GM21515 (cell line): ENCODE data around the gene SLC44A3.
A peak's percentile ranks its signal among the peaks of the same experiment; 100 is the strongest.

Source experiments
- ATAC-seq: cut with Tn5 transposase; IDR thresholded peaks from one replicate; pipeline ENCODE4 v1.9.1; 2021; ENCODE audit not compliant: unreplicated experiment

Gene SLC44A3, protein sequence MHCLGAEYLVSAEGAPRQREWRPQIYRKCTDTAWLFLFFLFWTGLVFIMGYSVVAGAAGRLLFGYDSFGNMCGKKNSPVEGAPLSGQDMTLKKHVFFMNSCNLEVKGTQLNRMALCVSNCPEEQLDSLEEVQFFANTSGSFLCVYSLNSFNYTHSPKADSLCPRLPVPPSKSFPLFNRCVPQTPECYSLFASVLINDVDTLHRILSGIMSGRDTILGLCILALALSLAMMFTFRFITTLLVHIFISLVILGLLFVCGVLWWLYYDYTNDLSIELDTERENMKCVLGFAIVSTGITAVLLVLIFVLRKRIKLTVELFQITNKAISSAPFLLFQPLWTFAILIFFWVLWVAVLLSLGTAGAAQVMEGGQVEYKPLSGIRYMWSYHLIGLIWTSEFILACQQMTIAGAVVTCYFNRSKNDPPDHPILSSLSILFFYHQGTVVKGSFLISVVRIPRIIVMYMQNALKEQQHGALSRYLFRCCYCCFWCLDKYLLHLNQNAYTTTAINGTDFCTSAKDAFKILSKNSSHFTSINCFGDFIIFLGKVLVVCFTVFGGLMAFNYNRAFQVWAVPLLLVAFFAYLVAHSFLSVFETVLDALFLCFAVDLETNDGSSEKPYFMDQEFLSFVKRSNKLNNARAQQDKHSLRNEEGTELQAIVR

GRCh38 chr1:94819945-94820746, at the start of gene SLC44A3:
Gene SLC44A3, plus strand, starts transcription at chr1:94820357. Its CDS starts 95 bp downstream, at chr1:94820452.
- no peak for ATAC-seq

GRCh38 chr1:94772230-94772641, 47.9 kb upstream of the SLC44A3 start:
- no peak for ATAC-seq

DNA sequence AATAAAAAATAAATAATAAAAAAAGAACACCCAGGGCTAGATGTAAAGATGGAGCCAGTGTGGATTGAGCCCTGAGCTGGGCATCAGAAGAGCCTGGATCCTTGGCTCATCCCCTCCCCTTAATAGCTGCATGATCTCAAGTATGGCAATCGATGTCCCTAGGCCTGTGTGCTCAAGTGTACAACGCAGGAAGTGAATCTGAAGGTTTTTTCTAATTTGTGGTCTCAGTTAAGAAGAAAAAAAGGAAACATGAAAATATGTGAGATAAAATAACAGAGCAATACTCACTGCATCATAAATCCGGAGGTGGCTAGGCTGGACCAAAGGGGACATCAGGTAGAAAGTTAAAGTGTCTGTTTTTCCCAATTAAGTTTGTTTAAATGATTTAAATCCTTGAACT, 47.3 kb upstream of the SLC44A3 start:
- ATAC-seq = no peak

GRCh38 chr1:94773296-94773809, 46.8 kb upstream of the SLC44A3 start:
- ATAC-seq = no peak

- ATAC-seq = no peak
Measured at GRCh38 chr1:94773931-94774422, 46.2 kb upstream of the SLC44A3 start.

GRCh38 chr1:94776474-94776873, 43.7 kb upstream of the SLC44A3 start:
- no peak for ATAC-seq

GRCh38 chr1:94777281-94777680, 42.9 kb upstream of the SLC44A3 start:
- no peak for ATAC-seq

GRCh38 chr1:94778808-94779207, 41.3 kb upstream of the SLC44A3 start:
- ATAC-seq = no peak

- no peak for ATAC-seq
Measured at GRCh38 chr1:94783342-94784189, 36.6 kb upstream of the SLC44A3 start.

GRCh38 chr1:94784190-94784515, 36.0 kb upstream of the SLC44A3 start:
- ATAC-seq = no peak

- no peak for ATAC-seq
Measured at GRCh38 chr1:94787691-94788090, 32.5 kb upstream of the SLC44A3 start.

DNA sequence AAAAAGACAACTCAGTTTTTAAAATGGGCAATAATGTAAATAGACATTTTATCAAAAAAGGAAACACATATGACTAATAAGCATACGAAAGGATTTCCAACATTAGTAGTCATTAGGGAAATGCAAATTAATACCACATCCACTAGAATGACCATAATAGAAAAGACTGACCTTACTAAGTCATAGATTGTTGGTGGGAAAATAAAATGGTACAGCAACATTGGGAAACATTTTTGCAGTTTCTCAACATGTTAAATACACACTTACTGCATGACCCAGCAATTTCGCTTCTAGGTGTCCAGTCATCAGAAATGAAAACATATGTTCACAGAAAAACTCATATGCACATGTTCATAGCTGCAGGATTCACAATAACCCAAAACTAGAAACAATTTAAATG, 29.9 kb upstream of the SLC44A3 start:
- ATAC-seq = no peak

DNA sequence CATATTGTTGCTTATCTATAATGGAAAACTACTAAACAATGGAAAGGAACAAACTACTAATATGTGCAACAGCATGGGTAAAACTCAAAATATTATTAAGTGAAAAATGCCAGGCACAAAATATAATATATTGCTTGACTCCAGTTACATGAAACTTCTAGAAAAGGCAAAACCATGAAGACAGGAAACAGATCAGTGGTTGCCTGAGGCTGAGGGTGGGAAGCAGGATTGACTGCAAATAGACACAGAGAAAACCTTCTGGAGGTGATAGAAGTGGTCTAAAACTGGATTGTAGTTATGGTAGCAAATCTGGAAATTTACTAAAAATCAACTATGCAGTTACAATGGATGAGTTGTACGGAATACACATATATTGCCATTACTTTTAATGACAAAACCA, 29.5 kb upstream of the SLC44A3 start:
- ATAC-seq = no peak

- ATAC-seq = peak; percentile 100
Measured at GRCh38 chr1:94792473-94793295, 27.5 kb upstream of the SLC44A3 start.

DNA sequence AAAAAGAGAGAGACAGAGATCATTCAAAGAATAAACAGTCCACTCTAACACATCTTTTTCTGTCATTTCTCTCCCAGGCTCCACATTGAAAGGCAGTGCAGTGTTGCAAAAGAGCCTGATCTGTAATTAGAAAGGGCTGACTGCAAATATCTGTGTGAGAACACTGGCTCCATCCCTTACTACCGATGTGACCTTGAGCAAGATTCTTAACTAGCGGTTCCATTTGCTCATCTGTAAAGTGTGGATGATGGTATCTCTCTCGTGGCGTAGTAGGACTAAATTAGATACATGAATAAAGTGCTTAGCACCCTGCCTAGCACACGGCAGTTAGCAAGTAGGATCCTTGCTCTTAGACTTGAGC, 26.9 kb upstream of the SLC44A3 start:
- no peak for ATAC-seq

GRCh38 chr1:94795434-94795833, 24.7 kb upstream of the SLC44A3 start:
- ATAC-seq = no peak

- no peak for ATAC-seq
Measured at GRCh38 chr1:94796266-94796665, 23.9 kb upstream of the SLC44A3 start.

DNA sequence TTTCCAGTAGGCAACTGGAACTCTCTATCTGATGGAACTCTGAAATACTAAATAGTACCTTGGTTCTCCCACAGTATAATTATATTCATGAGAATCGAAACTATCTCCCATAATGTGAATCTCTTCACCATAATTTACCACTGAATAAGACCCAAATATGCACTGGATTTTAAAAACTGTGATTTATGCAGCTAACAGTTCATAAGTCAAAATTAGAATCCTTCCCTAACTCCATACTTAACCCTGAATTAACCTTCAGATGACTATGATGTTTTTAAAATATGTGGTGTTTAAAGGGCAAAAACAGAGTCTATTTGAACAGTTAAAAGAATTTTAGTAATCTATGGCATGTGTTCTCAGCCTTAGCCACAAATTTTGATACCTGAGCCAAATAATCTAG, 22.9 kb upstream of the SLC44A3 start:
- ATAC-seq = no peak

DNA sequence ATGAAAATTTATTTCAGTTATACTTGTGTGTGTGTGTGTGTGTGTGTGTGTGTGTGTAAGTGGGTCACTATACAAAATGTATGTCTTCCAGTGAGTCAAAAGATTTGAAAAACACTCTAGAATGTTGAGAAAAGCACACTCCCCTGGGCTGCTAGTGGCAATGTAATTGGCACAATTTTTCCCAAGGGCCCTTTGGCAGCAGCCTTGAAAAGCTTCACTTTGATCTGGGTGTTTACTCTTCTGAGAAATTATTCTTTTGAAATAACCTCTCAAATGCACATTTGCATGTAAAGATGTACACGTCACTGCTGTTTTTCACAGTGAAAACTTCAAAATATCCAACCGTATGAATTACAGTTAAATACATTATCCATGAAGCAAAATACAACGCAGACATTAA, 22.1 kb upstream of the SLC44A3 start:
- no peak for ATAC-seq

DNA sequence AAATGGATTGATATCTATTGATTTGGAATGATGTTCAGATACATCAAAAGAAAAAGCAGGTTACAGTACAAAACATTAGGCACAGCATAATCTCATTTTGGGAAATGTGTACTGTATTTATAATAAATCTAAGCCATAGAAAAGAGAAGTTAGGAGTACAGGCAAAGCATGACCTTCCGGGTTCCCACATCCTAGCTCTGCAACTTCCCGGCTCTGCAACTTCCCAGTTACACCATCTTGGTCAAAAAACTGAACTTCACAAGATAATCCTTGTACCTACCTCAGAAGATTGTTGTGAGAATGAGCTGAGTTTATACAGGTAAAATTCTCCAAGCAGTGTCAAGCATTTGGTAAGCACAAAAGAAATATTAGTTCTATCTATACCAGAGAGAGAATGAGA, 21.7 kb upstream of the SLC44A3 start:
- no peak for ATAC-seq
